GM12878 (cell line): ENCODE results near the gene PTPRM. TPM values are rescaled to one million over a fixed set of nuclear protein-coding genes. Genes with fewer than 3 reads are reported as not detected.

Experiments used
- ATAC-seq: fragments of 200-7000 bp; cut with Tn5 transposase; 3 replicates; pipeline ENCODE4 v1.9.1; 2020; ENCODE audit warnings: mild to moderate bottlenecking, moderate library complexity
- BruUV-seq: library from RNA; stranded (reverse); fragments of 400-500 nt; replicated peaks from 2 replicates; lab custom pipeline; 2021; lab: Mats Ljungman, UMichigan
- CTCF ChIA-PET: fragments of 300-600 bp; sonication (Branson Sonifier 250); formaldehyde crosslinking; extraction: SDS; loops from one replicate; lab custom pipeline; 2021; ENCODE audit warnings: inconsistent platforms; lab: Yijun Ruan, JAX
- POLR2A ChIA-PET: fragments of 350-600 bp; formaldehyde crosslinking; extraction: SDS; loops from one replicate; lab custom pipeline; 2021; ENCODE audit warnings: inconsistent platforms; lab: Charles Lee
- RAD21 ChIA-PET: fragments of 300-600 bp; sonication (Branson Sonifier 250); formaldehyde crosslinking; loops from one replicate; lab custom pipeline; 2023; ENCODE audit warnings: antibody characterized with exemption; ENCODE audit not compliant: unreplicated experiment; lab: Charles Lee
- SMC1A ChIA-PET: fragments of 300-600 bp; sonication (Branson Sonifier 250); formaldehyde crosslinking; loops from one replicate; lab custom pipeline; 2023; ENCODE audit not compliant: unreplicated experiment, uncharacterized antibody; lab: Charles Lee
- DNase-seq: peaks from one replicate; pipeline ENCODE4 v3.0.0-alpha.2; 2011; ENCODE audit warnings: low read depth, low spot score
- FAIRE-seq: peaks from 3 replicates; lab custom pipeline; 2011; peaks lifted over from hg19 to GRCh38; lab: Jason Lieb, UNC
- H2AFZ ChIP-seq: 2 replicates; pipeline ENCODE4 v1.6.0; 2011; ENCODE audit warnings: low read depth, low read length, control low read depth; ENCODE audit not compliant: control insufficient read depth
- H3K27ac ChIP-seq: 2 replicates; pipeline ENCODE4 v1.5.1; 2011; ENCODE audit warnings: control low read depth; ENCODE audit not compliant: control insufficient read depth, insufficient read depth
- H3K27me3 ChIP-seq, 2 experiments: replicated peaks in 1 of 2; 2 replicates each; pipeline versions ENCODE4 v1.6.0 to v1.6.1; 2011; ENCODE audit warnings: low read length in 1 of 2; ENCODE audit not compliant: control insufficient read depth in 2 of 2, insufficient read depth in 2 of 2
- H3K36me3 ChIP-seq, 2 experiments: 2 replicates each; pipeline ENCODE4 v1.5.1; 2011; ENCODE audit warnings: low read length in 1 of 2; ENCODE audit not compliant: control insufficient read depth in 2 of 2, insufficient read depth in 2 of 2
- H3K4me1 ChIP-seq: 2 replicates; pipeline ENCODE4 v1.6.1; 2011; ENCODE audit warnings: mild to moderate bottlenecking, low read length, moderate library complexity, mixed read lengths; ENCODE audit not compliant: control insufficient read depth, insufficient read depth
- H3K4me2 ChIP-seq: 2 replicates; pipeline ENCODE4 v1.6.0; 2011; ENCODE audit warnings: control low read depth; ENCODE audit not compliant: control insufficient read depth, insufficient read depth
- H3K4me3 ChIP-seq: fragments of 200-600 bp; sonication (generic); 2 replicates; pipeline ENCODE4 v1.5.1; 2016
- H3K79me2 ChIP-seq: 2 replicates; pipeline ENCODE4 v1.6.0; 2011; ENCODE audit warnings: low read length; ENCODE audit not compliant: control insufficient read depth, insufficient read depth
- H3K9ac ChIP-seq: 2 replicates; pipeline ENCODE4 v1.8.0; 2011; ENCODE audit warnings: low read length, control low read depth, mixed read lengths; ENCODE audit not compliant: control insufficient read depth, insufficient read depth
- H3K9me3 ChIP-seq: replicated peaks from 3 replicates; pipeline ENCODE4 v1.5.1; 2011; ENCODE audit warnings: mild to moderate bottlenecking, low read length; ENCODE audit not compliant: control insufficient read depth, insufficient read depth
- H4K20me1 ChIP-seq: 2 replicates; pipeline ENCODE4 v1.6.0; 2011; ENCODE audit not compliant: control insufficient read depth, insufficient read depth
- BCLAF1 ChIP-seq: fragments of 450-650 bp; IDR thresholded peaks from 2 replicates; pipeline ENCODE4 v1.6.1; 2017; ENCODE audit warnings: antibody characterized with exemption, mild to moderate bottlenecking, moderate library complexity
- BRCA1 ChIP-seq: IDR thresholded peaks from 2 replicates; pipeline ENCODE4 v1.6.1; 2011; ENCODE audit warnings: low read depth, low read length, improper control_type of control experiment
- CEBPB ChIP-seq, 2 experiments: fragments of 150-350 bp in 1 of 2; IDR thresholded peaks; 2 replicates each; pipeline ENCODE4 v1.6.1; 2012 to 2014; ENCODE audit warnings: low read depth in 2 of 2, low read length in 2 of 2, borderline replicate concordance in 1 of 2, inconsistent platforms in 1 of 2
- CHD4 ChIP-seq: fragments of 200-600 bp; sonication (generic); IDR thresholded peaks from 2 replicates; pipeline ENCODE4 v1.6.1; 2016; ENCODE audit warnings: mild to moderate bottlenecking
- EGR1 ChIP-seq, 2 experiments: IDR thresholded peaks; 1 replicate in 1 of 2; 2 replicates in 1 of 2; pipeline ENCODE4 v1.6.1; 2011 to 2012; ENCODE audit warnings: low read depth in 2 of 2, low read length in 2 of 2, borderline replicate concordance in 1 of 2, mild to moderate bottlenecking in 1 of 2, moderate library complexity in 1 of 2
- IKZF1 ChIP-seq: fragments of 450-650 bp; conservative IDR thresholded peaks from 2 replicates; pipeline ENCODE4 v1.6.1; 2017; ENCODE audit warnings: antibody characterized with exemption, mild to moderate bottlenecking
- IRF3 ChIP-seq: fragments of 450-650 bp; IDR thresholded peaks from 2 replicates; pipeline ENCODE4 v1.6.1; 2014; ENCODE audit warnings: mild to moderate bottlenecking
- IRF4 ChIP-seq: IDR thresholded peaks from 2 replicates; pipeline ENCODE4 v1.6.1; 2011; ENCODE audit warnings: low read depth, low read length
- NKRF ChIP-seq: fragments of 450-650 bp; conservative IDR thresholded peaks from 2 replicates; pipeline ENCODE4 v1.6.1; 2017; ENCODE audit warnings: mild to moderate bottlenecking, moderate library complexity
- NR2F1 ChIP-seq: fragments of 450-650 bp; conservative IDR thresholded peaks from 2 replicates; pipeline ENCODE4 v1.6.1; 2017; ENCODE audit warnings: mild to moderate bottlenecking
- PAX8 ChIP-seq: fragments of 450-650 bp; IDR thresholded peaks from 2 replicates; pipeline ENCODE4 v1.6.1; 2017; ENCODE audit warnings: mild to moderate bottlenecking, moderate library complexity
- POLR2AphosphoS5 ChIP-seq: IDR thresholded peaks from 2 replicates; pipeline ENCODE4 v1.6.1; 2011; ENCODE audit warnings: mild to moderate bottlenecking, low read length, inconsistent platforms
- RBBP5 ChIP-seq: fragments of 200-600 bp; sonication (generic); conservative IDR thresholded peaks from 2 replicates; pipeline ENCODE4 v1.6.1; 2016
- RCOR1 ChIP-seq: conservative IDR thresholded peaks from 2 replicates; pipeline ENCODE4 v1.6.1; 2012; ENCODE audit warnings: low read depth, low read length, improper control_type of control experiment
- SIN3A ChIP-seq: IDR thresholded peaks from 2 replicates; pipeline ENCODE4 v1.6.1; 2012; ENCODE audit warnings: low read depth, low read length, improper control_type of control experiment
- SKIL ChIP-seq: fragments of 450-650 bp; IDR thresholded peaks from 2 replicates; pipeline ENCODE4 v1.6.1; 2017; ENCODE audit warnings: mild to moderate bottlenecking, low read depth, inconsistent platforms; ENCODE audit not compliant: poor library complexity, severe bottlenecking
- SPI1 ChIP-seq: IDR thresholded peaks from 2 replicates; pipeline ENCODE4 v1.6.1; 2011; ENCODE audit warnings: low read depth, mild to moderate bottlenecking, low read length, moderate library complexity, borderline replicate concordance; ENCODE audit not compliant: insufficient read depth
- SRF ChIP-seq, 2 experiments: IDR thresholded peaks; 2 replicates each; pipeline ENCODE4 v1.6.1; 2011; ENCODE audit warnings: low read depth in 2 of 2, low read length in 2 of 2, mild to moderate bottlenecking in 1 of 2, moderate library complexity in 1 of 2
- YBX1 ChIP-seq: fragments of 450-650 bp; IDR thresholded peaks from 2 replicates; pipeline ENCODE4 v1.6.1; 2016; ENCODE audit warnings: antibody characterized with exemption
- in situ Hi-C: fragments of 300-500 bp; cut with MboI; formaldehyde crosslinking; loops from 9 replicates; pipeline ENCODE4 v1.14.3; 2018; ENCODE audit warnings: mixed read lengths
- intact Hi-C: fragments of 100-400 bp; cut with micrococcal nuclease; formaldehyde crosslinking; loops from one replicate; pipeline ENCODE4 v1.14.2; 2022; ENCODE audit not compliant: unreplicated experiment
- polyA plus RNA-seq, 11 experiments: library from polyadenylated mRNA; depleted of rRNA in 4 of 11; unstranded in 6 of 11; stranded (reverse) in 5 of 11; fragments of >200 nt; fragmentation: Nextera tagmentation in 4 of 11; fragmentation: Illumina TruSeq in 1 of 11; extraction: Ambion mirVana in 4 of 11; extraction: Trizol in 1 of 11; gene quantifications; 1 replicate in 1 of 11; 2 replicates in 10 of 11; pipeline versions ENCODE4 v1.2.1 to v1.2.3, GENCODE V29; 2011 to 2016; ENCODE audit warnings: inconsistent platforms in 2 of 11, missing spikeins in 2 of 11, low read depth in 1 of 11
- total RNA-seq, 4 experiments: library from RNA; depleted of rRNA in 3 of 4; stranded (reverse); fragments of >200 nt in 3 of 4; fragmentation: Illumina TruSeq in 1 of 4; extraction: Trizol in 1 of 4; gene quantifications; 2 replicates each; pipeline versions ENCODE4 v1.2.1 to v1.2.3, GENCODE V29; 2013 to 2021

The PTPRM gene
- total and polyA plus RNA-seq, 10 of the 15 experiments (the other 5 are each of a cell fraction or from before 2014, with no cell fraction given), result 0.07 to 22.6 (median 0.60) TPM

- no peaks in the 10 kb centered on the region; the same call in 2 of the 3 replicates for H3K9me3 ChIP-seq
- no peak overlapping the region for H3K27ac ChIP-seq
- CTCF ChIA-PET, result no interaction called here
- no peaks in the 10 kb centered on the region for H3K27me3 ChIP-seq
- no peak for DNase-seq
- SMC1A ChIA-PET, result interaction anchor here (1.2 kb wide), 1 partner anchor 21 kb away, joined by 4 read pairs; no protein-coding TSS in a partner anchor
- in situ Hi-C loops, result no loop called here
- no peak overlapping the region for H3K4me3 ChIP-seq
- POLR2A ChIA-PET, result no interaction called here
- intact Hi-C loops, result no loop called here
- no peak for ATAC-seq
- H3K4me1 ChIP-seq, result no peaks in the 10 kb centered on the region
- H4K20me1 ChIP-seq, result no peaks in the 10 kb centered on the region
- H2AFZ ChIP-seq, result no peak overlapping the region
- no TSS peak for BruUV-seq
- TF ChIP-seq BRCA1 (no peak), BCLAF1 (no peak), SPI1 (no peak), IRF3 (no peak), YBX1 (no peak), EGR1 (IDR thresholded peaks at IDR 0.05; ENCODE audit: borderline replicate concordance in 1 of 2, low read depth in 2 of 2, low read length in 2 of 2) (no peak), IRF4 (no peak), RCOR1 (no peak), CHD4 (no peak), SRF (IDR thresholded peaks at IDR 0.05; ENCODE audit: low read depth in 2 of 2, low read length in 2 of 2) (no peak), POLR2AphosphoS5 (no peak), IKZF1 (no peak), CEBPB (IDR thresholded peaks at IDR 0.05; ENCODE audit: borderline replicate concordance in 1 of 2, low read depth in 2 of 2, low read length in 2 of 2) (no peak), NKRF (no peak), PAX8 (no peak), RBBP5 (no peak), SIN3A (no peak), NR2F1 (no peak), SKIL (no peak)
- H3K9ac ChIP-seq, result no peak overlapping the region
- no peaks in the 10 kb centered on the region for H3K36me3 ChIP-seq
- H3K4me2 ChIP-seq, result no peak overlapping the region
- no peak for FAIRE-seq
- RAD21 ChIA-PET, result no interaction called here
- H3K79me2 ChIP-seq, result no peaks in the 10 kb centered on the region
These were observed 280.9 kb downstream of the PTPRM start for GRCh38 chr18:7848054-7848412.
